Measurements from ENCODE around the gene RXRB.
A peak's percentile ranks its signal among the peaks of the same experiment; 100 is the strongest.
"Not testable (repeated sequence)": the region's sequence is repeated elsewhere in the genome, so short reads cannot be mapped to it uniquely, and the experiment has no call there.

Gene RXRB

GRCh38 chr6:33200219-33201146, at the start of gene RXRB, which contains the start of gene SLC39A7:
Gene RXRB (minus strand): TSS chr6:33200665. CDS start chr6:33200476, 189 bp downstream.
Gene SLC39A7 (plus strand): TSS chr6:33200867. CDS start chr6:33201246, 379 bp downstream.
- peak; percentile 97 for DNase-seq (ENCODE audit: low spot score)

DNA sequence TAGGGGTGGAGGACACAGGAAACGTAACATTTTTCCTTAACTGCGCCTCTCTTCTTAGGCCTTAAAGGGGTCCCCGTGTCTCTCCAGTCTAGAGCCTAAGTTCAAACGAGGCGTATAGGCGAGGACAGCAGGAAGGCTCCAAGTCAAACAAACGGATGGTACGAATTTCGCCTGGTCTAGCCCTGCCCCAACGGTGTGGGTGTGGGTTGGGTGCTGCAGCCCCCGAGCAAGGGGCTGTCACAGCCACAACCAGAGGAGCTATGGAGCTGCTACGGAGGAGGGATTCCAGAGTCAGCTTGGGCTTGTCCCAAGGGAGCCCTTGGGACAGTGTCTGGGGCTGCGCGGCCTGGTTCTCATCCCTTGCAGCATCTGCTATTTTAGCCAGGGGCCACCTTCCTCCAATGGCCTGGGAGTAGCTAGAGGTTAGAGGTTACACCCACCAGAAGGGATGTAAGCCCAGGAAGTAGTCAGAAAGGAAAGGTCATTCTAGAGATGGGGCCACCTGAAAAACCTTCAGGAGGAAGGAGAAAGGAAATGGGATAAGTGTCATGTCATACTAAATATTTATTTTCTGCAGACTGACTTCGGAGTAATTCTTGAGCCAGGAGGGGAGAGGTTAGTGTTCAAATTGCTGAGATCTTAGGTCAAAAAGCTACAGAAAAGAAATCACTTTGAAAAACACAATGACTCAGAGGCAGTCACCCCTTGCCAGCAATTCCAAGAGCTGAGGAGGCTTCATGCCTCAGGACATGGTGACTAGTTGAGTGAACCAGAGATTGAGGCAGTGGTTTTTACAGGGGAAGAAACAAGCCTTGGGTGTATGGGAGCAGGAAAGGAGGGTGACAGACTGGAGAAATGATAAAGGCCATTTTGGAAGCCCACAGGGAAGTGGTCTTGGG, 49.5 kb upstream of the RXRB start:
- DNase-seq (ENCODE audit: low spot score): peak; percentile 90

GRCh38 chr6:33248932-33249731, 48.7 kb upstream of the RXRB start:
- DNase-seq (ENCODE audit: low spot score): peak; percentile 100

- peak; percentile 72 for DNase-seq (ENCODE audit: low spot score)
Measured at GRCh38 chr6:33248643-33248931, 48.1 kb upstream of the RXRB start.

DNA sequence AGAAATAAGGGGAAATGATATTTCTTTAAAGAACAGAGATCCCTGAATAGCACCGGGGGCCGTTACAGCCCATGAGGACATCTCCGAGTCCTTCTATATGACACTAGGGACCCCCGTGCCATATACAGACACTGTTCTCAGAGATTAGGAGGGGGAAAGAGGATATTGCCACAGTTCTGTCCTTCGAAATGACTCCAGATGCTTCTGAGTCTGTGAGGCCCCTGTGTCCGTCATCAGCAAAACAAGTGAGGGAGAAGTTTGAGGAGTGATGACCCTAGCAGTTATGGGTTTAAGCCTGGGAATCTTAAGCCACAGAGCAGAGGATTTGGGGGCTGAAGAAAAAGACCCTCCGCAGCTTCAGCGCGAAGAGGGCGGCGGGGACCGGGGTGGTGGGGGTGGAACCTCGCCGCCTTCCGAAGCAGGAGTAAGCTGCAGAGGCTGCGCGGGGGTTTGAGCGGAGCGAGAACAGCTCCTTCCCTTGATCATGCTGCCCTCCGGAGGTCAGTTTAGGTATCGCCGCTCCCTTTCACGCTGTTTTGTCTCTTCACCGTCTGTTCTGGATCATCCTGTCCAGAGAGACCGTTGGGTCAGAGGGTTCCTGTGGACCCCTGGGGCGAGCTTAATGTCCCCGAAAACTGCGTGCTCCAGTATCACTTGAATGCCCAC, 47.6 kb upstream of the RXRB start:
- peak; percentile 90 for DNase-seq (ENCODE audit: low spot score)

- no peak for DNase-seq (ENCODE audit: low spot score)
Measured at GRCh38 chr6:33243476-33243875, 43.0 kb upstream of the RXRB start.

GRCh38 chr6:33241968-33242367, 41.5 kb upstream of the RXRB start:
- no peak for DNase-seq (ENCODE audit: low spot score)

GRCh38 chr6:33237741-33238140, 37.3 kb upstream of the RXRB start:
- no peak for DNase-seq (ENCODE audit: low spot score)

DNA sequence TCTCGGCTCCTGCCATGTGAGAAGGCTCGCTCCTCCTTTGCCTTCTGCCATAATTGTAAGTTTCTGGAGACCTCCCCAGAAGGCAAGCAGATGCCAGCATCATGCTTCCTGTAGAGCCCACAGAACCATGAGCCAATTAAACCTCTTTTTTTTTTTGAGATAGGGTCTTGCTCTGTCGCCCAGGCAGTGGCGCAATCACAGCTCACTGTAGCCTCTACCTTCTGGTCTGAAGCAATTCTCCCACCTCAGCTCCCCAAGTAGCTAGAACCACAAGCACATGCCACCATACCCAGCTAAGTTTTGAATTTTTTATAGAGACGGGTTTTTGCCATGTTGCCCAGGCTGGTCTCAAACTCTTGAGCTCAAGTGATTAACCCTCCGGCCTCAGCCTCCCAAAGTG, 36.4 kb upstream of the RXRB start:
- no peak for DNase-seq (ENCODE audit: low spot score)

DNA sequence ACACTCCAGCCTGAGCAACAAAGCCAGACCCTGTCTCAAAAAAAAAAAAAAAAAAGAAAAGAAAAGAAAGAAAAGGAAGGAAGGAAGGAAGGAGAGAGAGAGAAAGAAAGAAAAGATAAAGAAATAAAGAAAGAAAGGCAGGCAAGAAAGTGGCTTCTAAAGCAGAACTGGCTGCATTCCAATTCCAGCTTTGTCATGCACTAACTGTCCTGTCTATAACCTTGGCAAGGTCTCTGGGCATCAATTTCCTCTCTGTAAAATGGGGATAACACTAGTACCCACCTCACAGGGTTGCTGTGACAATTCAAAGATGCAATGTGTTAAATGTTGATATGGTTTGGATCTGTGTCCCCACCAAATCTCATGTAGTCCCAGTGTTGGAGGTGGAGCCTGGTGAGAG, 35.9 kb upstream of the RXRB start:
- no peak for DNase-seq (ENCODE audit: low spot score)

DNA sequence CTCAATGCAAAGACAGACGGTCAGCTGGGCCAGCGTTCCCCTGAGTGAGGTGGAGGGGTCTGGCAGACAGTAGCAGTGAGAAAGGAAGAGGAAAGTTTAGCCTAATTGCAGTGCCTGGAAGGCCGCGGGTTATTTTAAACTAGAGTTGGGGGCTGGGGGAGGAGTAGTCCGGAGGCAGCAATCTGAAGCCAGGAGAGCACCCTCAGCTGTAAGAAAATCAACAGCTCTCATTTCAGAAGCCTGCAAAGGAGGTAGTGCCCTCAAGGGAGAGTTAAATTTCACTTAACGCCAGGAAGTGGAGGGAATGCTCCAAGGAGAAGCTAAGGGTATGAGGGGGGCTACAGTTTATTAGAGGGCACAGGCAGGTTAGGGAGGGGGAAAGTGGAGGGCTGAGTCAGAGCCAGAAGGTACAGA, 34.8 kb upstream of the RXRB start:
- no peak for DNase-seq (ENCODE audit: low spot score)

DNA sequence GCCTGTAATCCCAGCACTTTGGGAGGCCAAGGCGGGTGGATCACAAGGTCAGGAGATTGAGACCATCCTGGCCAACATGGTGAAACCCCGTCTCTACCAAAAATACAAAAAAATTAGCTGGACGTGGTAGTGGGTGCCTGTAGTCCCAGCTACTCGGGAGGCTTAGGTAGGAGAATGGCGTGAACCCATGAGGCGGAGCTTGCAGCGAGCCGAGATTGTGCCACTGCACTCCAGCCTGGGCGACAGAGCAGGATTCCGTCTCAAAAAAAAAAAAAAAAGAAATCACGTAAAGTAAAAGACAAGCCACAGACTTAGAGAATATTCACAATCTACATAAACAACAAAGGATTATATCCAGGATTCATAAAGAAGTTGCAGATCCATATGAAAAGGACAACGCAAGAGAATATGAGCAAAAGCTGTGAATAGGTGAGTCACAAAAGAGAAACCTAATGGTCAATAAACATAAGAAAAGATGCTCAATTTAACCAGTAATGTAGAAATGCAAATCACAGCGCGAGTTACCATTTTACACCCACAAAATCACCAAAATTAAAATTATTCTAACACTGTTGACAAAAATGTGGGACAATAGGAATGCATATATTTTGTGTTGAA, 26.1 kb upstream of the RXRB start:
- not testable (repeated sequence) for DNase-seq (ENCODE audit: low spot score)

DNA sequence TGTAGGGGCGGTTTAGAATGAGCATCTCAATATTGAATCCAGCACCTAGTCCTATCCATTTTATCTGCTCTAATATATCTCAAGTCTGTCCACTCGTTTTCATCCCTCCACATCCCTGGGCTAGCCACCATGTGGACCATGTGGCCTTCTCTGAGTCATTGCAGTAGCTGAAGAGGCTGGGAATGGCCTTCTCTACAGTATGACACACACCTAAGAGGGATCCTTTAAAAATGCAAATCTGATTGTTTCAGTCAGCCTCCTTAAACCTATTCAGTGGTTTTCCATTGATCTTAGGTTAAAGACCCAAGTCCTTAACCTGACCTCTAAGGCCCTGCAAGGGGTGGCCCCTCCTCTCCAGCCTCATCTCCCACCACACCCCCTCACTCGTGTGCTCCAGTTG, 17.2 kb upstream of the RXRB start:
- no peak for DNase-seq (ENCODE audit: low spot score)

- DNase-seq (ENCODE audit: low spot score): no peak
Measured at GRCh38 chr6:33217246-33217645, 16.8 kb upstream of the RXRB start.

DNA sequence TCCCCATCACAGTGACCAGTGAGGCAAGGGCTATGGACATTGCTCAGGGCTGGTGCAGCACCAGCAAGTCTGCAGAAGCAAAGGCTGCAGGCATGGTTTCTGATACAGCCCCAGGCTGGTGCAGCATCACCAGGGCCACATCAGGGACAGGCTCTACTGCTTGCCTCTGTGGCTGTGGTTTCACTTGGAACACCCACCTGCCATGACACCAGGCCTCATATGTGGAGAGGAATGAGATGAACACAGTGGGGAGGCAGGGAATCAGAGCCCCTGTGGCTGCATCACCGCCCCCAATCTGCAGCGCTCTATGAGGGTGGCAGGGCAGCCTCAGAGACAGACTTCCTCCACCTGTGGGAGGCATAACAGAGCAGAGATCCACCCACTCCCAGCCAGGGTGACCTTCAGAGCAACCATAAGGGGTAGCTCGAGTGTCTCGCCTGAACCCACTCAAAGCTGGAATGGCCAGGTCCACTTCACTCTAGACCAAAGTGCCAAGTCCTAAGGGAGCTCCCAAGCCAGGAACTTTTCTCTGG, 15.7 kb upstream of the RXRB start:
- DNase-seq (ENCODE audit: low spot score): no peak

- no peak for DNase-seq (ENCODE audit: low spot score)
Measured at GRCh38 chr6:33215271-33216116, 15.0 kb upstream of the RXRB start.

DNA sequence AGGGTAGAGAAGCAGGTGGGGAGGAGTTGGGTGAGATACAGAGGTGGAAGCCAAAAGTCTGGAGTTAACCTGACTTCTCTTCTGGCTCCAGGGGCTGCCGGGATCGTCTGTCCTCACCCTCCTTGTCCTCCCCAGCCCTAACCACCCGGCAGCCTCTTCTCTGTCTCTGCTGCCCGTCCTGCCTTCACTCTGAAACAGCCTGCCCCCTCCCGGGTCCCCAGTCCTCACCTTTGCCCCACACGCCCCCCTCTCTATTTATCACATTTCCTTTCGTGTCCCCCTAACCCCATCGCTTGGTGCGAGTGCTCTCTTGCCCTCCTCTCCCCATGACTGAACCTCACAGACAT, 13.5 kb upstream of the RXRB start:
- DNase-seq (ENCODE audit: low spot score): no peak

- no peak for DNase-seq (ENCODE audit: low spot score)
Measured at GRCh38 chr6:33213166-33213988, 12.9 kb upstream of the RXRB start.

DNA sequence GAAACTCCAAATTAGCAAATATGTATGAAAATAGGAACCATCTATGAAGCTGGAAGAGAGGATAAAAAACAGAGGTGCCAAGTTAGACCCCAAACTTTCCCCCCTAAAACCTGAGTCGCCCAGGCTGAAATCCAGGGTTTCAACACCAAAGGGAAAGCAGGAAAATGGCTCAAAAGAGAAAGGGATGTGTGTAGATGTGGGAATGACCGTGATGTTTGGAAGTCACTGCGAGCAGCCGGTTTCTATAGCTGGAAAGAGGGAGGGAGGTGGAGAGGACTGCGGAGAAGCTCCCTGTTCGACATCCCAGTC, 12.3 kb upstream of the RXRB start:
- no peak for DNase-seq (ENCODE audit: low spot score)

Measured in RKO (cell line).